Measurements from ENCODE around the gene CBX3. TPM values are rescaled to one million over a fixed set of nuclear protein-coding genes. Genes with fewer than 3 reads are reported as not detected.
"Not testable (repeated sequence)": the region's sequence is repeated elsewhere in the genome, so short reads cannot be mapped to it uniquely, and the experiment has no call there.

The CBX3 gene
- total RNA-seq, 1 experiment from 2014 or later, result 231 TPM

DNA sequence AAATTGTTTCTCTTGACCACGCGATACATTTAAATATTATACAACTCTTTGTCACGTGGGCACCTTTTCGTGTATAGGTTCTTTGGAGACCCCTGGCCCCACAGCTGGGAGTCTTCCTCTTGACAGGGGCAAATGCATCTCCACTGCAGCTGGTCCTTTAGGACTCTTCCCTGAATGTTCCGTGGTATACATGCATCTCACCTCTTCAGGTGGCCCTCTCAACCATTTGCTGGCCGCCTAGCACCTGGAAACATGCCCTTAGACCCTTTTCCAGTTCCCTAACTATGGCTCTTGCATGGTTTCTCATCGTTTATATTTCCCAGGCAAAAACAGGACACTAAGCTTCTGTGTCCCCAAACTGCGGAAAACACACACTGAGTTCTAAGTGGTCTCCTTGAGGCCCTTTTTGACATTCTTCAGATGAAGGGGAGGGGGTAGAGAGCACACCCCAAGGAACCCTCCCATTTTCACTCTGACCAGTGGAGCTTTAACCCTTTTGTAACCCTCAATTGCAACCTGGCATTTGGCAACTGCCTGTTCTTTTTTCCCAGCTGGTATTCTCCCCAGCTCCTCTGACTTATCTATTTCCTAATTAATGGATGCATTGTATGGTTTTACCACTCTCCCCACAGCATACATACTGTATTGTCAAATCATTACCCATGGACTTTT lies 21.6 kb upstream of the CBX3 start:
- H3K9me3 ChIP-seq (replicated peaks), result no peaks in the 10 kb centered on the region
- H3K4me1 ChIP-seq (replicated peaks), result no peaks in the 10 kb centered on the region
- no peak overlapping the region for H3K27ac ChIP-seq
- H3K27me3 ChIP-seq (replicated peaks), result no peaks in the 10 kb centered on the region
- no peak overlapping the region for H3K4me3 ChIP-seq
- no peaks in the 10 kb centered on the region for H3K36me3 ChIP-seq
- DNase-seq (ENCODE audit: low read depth in 1 of 2, low spot score in 2 of 2), result no peak

DNA sequence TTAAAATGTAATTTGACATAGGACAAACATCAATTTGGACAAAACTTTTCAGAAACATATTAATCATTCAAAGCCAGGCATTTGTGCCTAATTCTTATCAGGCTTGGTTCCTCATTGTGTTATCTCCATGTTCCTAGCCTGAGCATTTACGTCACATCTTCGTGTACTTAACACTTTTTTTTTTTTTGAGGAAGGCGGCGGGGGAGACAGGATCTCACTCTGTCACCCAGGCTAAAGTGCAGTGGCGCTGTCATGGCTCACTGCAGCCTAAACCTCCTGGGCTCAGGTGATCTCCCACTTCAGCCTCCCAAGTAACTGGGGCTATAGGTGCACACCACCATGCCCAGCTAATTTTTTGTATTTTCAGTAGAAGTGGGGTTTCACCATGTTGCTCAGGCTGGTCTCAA lies 20.8 kb upstream of the CBX3 start:
- H3K36me3 ChIP-seq, result no peaks in the 10 kb centered on the region
- no peak for DNase-seq (ENCODE audit: low read depth in 1 of 2, low spot score in 2 of 2)
- no peak overlapping the region for H3K4me3 ChIP-seq
- H3K4me1 ChIP-seq (replicated peaks), result no peaks in the 10 kb centered on the region
- no peaks in the 10 kb centered on the region for H3K27me3 ChIP-seq (replicated peaks)
- no peak overlapping the region for H3K27ac ChIP-seq
- H3K9me3 ChIP-seq (replicated peaks), result no peaks in the 10 kb centered on the region

DNA sequence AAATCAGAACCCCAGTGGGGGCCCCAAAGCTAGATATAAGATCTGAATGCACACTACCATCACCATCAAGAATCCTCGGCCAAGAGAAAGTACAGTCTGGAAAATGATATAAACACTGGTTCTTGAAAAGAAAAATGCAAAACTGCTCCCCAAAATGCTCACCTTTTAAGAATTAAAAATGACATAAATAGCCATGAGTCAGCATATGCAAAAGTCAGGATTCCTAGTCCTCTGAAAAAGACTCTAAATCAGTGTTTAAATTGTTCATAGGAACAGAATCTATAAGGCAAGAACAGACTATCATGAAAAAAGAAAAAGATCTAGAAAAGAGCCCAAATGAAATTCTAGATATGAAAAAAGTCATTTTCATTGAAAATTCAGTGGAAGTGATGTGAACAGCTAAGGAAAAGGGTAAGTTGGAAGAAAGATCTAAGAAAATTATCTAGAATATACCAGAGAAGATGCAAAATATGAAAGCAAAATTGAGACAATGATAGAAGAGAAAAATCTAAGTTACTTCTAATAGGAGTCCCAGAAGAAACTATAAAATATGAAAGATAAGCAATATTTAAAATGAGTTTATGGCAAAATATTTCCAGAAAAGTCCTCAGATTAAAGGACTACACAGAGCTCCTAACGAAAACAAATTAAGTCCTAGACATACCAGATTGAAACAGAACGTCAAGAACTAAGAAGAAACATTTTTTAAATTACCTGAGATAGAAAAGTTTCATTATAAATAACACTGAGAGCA lies 19.9 kb upstream of the CBX3 start:
- Histone ChIP-seq H3K36me3 (peaks cover 4% of the 10 kb centered on the region), H3K4me1 (replicated peaks) (no peaks in the 10 kb centered on the region), H3K27ac (no peak overlapping the region), H3K27me3 (replicated peaks) (no peaks in the 10 kb centered on the region), H3K9me3 (replicated peaks) (no peaks in the 10 kb centered on the region), H3K4me3 (no peak overlapping the region)
- DNase-seq (ENCODE audit: low read depth in 1 of 2, low spot score in 2 of 2), result no peak

DNA sequence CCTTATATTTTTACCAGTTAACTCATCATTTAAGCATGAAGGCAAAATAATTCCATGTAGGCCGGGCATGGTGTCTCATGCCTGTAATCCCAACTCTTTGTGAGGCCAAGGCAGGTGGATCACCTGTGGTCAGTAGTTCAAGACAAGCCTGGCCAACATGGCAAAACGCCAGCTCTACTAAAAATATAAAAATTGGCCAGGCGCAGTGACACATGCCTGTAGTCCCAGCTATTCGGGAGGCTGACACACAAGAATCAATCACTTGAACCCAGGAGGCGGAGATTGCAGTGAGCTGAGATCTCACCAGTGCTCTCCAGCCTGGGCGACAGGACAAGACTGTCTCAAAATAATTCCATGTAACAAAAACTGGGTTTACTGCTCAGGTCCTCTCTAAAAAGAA lies 19.3 kb upstream of the CBX3 start:
- Histone ChIP-seq H3K27ac (no peak overlapping the region), H3K4me1 (replicated peaks) (no peaks in the 10 kb centered on the region), H3K9me3 (replicated peaks) (no peaks in the 10 kb centered on the region), H3K36me3 (peaks cover 10% of the 10 kb centered on the region), H3K4me3 (no peak overlapping the region), H3K27me3 (replicated peaks) (0 out of 2 replicates have a peak, but pooled peaks cover under 1% of the 10 kb centered on the region)
- DNase-seq (ENCODE audit: low read depth in 1 of 2, low spot score in 2 of 2), result no peak

DNA sequence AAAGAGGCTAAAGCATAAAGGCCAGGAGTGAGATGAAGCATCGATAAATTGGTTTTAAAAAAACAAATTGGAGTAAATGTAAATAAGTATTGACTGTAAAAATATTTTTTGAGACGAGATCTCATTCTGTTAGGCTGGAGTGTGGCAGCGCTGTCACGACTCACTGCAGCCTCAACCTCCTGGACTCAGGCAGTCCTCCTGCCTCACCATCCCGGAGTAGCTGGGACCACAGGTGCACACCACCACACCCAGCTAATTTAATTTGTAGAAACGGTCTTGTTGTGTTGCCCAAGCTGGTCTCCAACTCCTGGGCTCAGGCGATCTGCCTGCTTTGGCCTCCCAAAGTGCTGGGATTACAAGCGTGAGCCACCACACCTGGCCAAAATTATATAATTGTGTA lies 18.8 kb upstream of the CBX3 start:
- 0 out of 2 replicates have a peak, but pooled peaks cover 3% of the 10 kb centered on the region for H3K27me3 ChIP-seq (replicated peaks)
- DNase-seq (ENCODE audit: low read depth in 1 of 2, low spot score in 2 of 2), result no peak
- no peak overlapping the region for H3K27ac ChIP-seq
- H3K9me3 ChIP-seq (replicated peaks), result no peaks in the 10 kb centered on the region
- no peak overlapping the region for H3K4me3 ChIP-seq
- H3K36me3 ChIP-seq, result peaks cover 15% of the 10 kb centered on the region
- H3K4me1 ChIP-seq (replicated peaks), result peaks cover 4% of the 10 kb centered on the region; the same call in 1 of the 2 replicates

DNA sequence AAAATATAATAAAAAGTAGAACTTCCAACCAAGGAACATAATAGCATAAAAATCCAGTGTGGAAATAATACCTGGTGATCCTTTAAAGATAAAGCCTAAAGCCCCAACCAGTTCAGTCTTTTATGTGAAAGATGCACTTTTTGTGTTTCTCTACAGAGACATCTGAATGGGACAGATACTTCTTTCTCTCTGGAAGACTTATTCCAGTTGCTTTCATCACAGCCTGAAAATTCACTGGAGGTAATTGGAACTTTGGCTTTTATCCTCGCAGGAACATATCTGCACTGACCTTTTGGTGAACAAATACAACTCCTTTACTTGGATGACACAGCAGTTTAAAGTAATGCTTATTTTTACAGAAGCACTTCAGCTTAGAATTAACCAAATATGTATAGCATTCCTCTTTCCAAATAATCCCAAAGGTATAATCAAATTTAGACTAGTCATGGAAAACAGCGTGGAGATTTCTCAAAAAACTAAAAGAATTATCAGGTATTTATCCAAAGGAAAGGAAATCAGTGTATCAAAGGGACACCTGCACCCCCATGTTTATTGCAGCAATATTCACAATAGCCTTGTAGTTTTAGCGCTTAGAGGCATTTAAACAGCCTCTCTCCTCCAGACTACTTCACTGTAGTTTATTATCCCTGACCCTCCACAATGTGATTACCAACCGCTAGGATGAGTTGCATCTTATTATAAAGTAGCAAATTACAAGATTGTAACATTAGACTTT lies 17.8 kb upstream of the CBX3 start:
- H3K27me3 ChIP-seq (replicated peaks), result peaks cover 9% of the 10 kb centered on the region; the same call in 1 of the 2 replicates
- H3K9me3 ChIP-seq (replicated peaks), result no peaks in the 10 kb centered on the region
- H3K4me1 ChIP-seq (replicated peaks), result peaks cover 11% of the 10 kb centered on the region; the same call in 1 of the 2 replicates
- DNase-seq (ENCODE audit: low read depth in 1 of 2, low spot score in 2 of 2), result no peak
- no peak overlapping the region for H3K4me3 ChIP-seq
- H3K27ac ChIP-seq, result no peak overlapping the region
- H3K36me3 ChIP-seq, result peaks cover 25% of the 10 kb centered on the region

DNA sequence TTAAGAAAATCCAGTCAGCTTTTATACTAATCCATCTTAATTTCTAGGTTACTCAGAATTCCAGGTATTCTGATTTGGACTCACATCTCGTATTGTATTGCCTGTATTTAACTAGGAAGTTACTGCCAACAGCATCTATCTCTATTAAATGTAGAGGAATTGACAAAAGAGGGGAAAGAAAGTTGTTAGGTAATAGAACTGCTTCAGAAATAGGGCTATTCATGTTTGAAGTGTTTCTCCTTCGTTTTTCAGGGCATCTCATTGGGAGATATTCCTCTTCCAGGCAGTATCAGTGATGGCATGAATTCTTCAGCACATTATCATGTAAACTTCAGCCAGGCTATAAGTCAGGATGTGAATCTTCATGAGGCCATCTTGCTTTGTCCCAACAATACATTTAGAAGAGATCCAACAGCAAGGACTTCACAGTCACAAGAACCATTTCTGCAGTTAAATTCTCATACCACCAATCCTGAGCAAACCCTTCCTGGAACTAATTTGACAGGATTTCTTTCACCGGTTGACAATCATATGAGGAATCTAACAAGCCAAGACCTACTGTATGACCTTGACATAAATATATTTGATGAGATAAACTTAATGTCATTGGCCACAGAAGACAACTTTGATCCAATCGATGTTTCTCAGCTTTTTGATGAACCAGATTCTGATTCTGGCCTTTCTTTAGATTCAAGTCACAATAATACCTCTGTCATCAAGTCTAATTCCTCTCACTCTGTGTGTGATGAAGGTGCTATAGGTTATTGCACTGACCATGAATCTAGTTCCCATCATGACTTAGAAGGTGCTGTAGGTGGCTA lies 17.1 kb upstream of the CBX3 start:
- H3K27me3 ChIP-seq (replicated peaks); DNase-seq (ENCODE audit: low read depth in 1 of 2, low spot score in 2 of 2); H3K27ac ChIP-seq; H3K4me3 ChIP-seq; H3K9me3 ChIP-seq (replicated peaks): not testable (repeated sequence)
- Histone ChIP-seq H3K36me3 (peaks cover 32% of the 10 kb centered on the region), H3K4me1 (replicated peaks) (peaks cover 11% of the 10 kb centered on the region; the same call in 1 of the 2 replicates)

DNA sequence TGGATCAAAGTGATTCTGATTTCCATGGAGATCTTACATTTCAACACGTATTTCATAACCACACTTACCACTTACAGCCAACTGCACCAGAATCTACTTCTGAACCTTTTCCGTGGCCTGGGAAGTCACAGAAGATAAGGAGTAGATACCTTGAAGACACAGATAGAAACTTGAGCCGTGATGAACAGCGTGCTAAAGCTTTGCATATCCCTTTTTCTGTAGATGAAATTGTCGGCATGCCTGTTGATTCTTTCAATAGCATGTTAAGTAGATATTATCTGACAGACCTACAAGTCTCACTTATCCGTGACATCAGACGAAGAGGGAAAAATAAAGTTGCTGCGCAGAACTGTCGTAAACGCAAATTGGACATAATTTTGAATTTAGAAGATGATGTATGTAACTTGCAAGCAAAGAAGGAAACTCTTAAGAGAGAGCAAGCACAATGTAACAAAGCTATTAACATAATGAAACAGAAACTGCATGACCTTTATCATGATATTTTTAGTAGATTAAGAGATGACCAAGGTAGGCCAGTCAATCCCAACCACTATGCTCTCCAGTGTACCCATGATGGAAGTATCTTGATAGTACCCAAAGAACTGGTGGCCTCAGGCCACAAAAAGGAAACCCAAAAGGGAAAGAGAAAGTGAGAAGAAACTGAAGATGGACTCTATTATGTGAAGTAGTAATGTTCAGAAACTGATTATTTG lies 16.3 kb upstream of the CBX3 start:
- Histone ChIP-seq H3K27me3 (replicated peaks) (peaks cover 9% of the 10 kb centered on the region; the same call in 1 of the 2 replicates), H3K4me1 (replicated peaks) (peaks cover 11% of the 10 kb centered on the region; the same call in 1 of the 2 replicates), H3K9me3 (replicated peaks) (no peaks in the 10 kb centered on the region), H3K36me3 (peaks cover 40% of the 10 kb centered on the region), H3K27ac (no peak overlapping the region), H3K4me3 (no peak overlapping the region)
- DNase-seq (ENCODE audit: low read depth in 1 of 2, low spot score in 2 of 2), result no peak

DNA sequence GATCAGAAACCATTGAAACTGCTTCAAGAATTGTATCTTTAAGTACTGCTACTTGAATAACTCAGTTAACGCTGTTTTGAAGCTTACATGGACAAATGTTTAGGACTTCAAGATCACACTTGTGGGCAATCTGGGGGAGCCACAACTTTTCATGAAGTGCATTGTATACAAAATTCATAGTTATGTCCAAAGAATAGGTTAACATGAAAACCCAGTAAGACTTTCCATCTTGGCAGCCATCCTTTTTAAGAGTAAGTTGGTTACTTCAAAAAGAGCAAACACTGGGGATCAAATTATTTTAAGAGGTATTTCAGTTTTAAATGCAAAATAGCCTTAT lies 15.7 kb upstream of the CBX3 start:
- Histone ChIP-seq H3K9me3 (replicated peaks) (no peaks in the 10 kb centered on the region), H3K4me1 (replicated peaks) (peaks cover 11% of the 10 kb centered on the region; the same call in 1 of the 2 replicates)

DNA sequence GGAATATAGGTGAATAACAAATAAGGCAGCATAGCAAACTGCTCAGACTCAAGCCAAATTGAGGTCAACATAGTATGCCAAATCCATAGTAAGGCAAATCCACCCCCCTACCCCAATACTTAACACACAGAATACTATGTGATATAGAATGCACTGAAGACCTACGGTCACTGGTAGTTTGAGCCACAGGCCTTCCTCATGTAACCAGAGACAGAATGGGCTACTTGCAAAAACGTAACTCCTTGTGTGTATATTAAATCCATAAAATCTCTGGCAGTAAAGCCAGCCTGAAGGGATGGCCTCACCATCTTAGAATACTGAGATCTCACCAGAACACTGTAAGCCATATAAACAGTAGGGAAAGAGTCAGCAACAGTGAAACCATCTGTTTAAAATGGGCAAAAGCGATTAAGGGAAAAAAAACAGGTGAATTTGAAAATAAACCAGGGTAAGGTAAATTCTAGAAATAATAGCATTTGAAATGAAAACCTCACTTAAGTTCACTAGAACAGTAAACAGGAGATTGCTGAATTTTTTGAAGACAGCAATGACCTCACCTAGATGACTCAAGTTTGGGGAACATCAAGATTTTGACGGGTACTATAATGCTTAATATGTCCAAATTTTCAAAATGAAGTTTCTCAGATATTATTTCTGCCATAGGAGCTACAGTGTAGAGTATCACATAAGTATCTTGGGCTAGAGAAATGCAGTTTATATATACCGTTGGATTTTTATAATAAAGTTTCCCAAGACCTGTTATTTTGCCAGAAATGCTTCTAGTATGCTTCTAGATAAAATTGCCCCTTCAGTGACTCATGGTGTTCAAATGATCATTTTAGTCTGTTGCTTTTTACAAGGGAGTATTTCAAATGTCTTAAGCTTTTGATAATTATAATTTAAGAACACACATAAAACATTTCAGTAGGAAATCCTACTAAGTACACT lies 14.9 kb upstream of the CBX3 start:
- Histone ChIP-seq H3K4me3 (no peak overlapping the region), H3K27ac (no peak overlapping the region), H3K9me3 (replicated peaks) (no peaks in the 10 kb centered on the region), H3K36me3 (peaks cover 54% of the 10 kb centered on the region), H3K4me1 (replicated peaks) (peaks cover 11% of the 10 kb centered on the region; the same call in 1 of the 2 replicates), H3K27me3 (replicated peaks) (peaks cover 9% of the 10 kb centered on the region; the same call in 1 of the 2 replicates)
- DNase-seq (ENCODE audit: low read depth in 1 of 2, low spot score in 2 of 2), result no peak

More for the DNA sequence above, 15.7 kb upstream of the CBX3 start:
- H3K4me3 ChIP-seq, result no peak overlapping the region
- no peak for DNase-seq (ENCODE audit: low read depth in 1 of 2, low spot score in 2 of 2)
- H3K27ac ChIP-seq, result no peak overlapping the region
- H3K27me3 ChIP-seq (replicated peaks), result peaks cover 9% of the 10 kb centered on the region; the same call in 1 of the 2 replicates
- H3K36me3 ChIP-seq, result peaks cover 46% of the 10 kb centered on the region

DNA sequence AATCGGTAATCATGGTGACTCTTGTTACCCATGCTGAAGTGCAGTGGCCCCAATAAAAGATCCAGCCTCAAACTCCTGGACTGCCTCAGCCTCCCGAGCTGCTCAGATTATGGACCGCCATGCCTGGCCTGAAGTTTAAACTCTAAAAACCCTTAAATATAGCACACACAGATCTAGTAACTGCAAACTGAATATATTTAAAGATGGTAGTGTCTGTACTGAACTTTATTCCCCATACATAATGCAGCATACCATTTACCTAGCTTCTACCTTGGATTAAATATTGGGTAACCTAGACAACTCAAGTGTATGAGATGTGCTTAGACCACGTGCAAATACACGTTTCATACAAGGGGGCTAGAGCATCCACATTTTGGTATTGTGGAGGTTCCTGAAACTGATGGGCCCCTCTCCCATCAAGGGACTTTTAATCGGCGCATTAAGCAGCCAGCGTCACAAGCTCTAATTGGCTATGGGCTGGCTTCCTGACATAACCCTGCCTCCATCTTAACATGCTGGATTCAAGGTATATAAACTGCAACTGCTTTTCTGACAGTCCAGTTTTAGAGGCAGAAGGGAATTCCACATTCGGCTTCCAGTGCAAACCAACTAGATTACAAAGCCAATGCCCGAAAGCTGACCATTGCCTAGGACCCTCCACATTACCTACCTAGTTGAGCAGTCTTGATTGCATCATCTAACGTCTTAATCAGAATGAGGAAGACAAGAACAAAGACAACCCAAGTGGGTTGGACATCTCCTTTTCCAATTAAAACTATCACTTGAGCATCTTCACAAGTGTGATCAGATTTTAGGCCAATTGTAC lies 14.0 kb upstream of the CBX3 start:
- no peaks in the 10 kb centered on the region for H3K9me3 ChIP-seq (replicated peaks)
- H3K27me3 ChIP-seq (replicated peaks), result peaks cover 9% of the 10 kb centered on the region; the same call in 1 of the 2 replicates
- H3K27ac ChIP-seq, result 0 out of 2 replicates have a peak overlapping the region, but pooled peaks have one; percentile 7
- no peak overlapping the region for H3K4me3 ChIP-seq
- H3K4me1 ChIP-seq (replicated peaks), result peaks cover 11% of the 10 kb centered on the region; the same call in 1 of the 2 replicates
- peak in 1 of 2 experiments; percentile 48 for DNase-seq (ENCODE audit: low read depth in 1 of 2, low spot score in 2 of 2)
- peaks cover 64% of the 10 kb centered on the region for H3K36me3 ChIP-seq

Data from SJSA1 (cell line).